LNCaP clone FGC (cell line): Measurements from ENCODE around the gene RNF213.

Experiments used
- DNase-seq: peaks from one replicate; pipeline ENCODE4 v3.0.0-alpha.2; 2011; ENCODE audit warnings: low read depth
- H3K4me3 ChIP-seq: 2 replicates; pipeline ENCODE4 v1.5.1; 2011; ENCODE audit warnings: mild to moderate bottlenecking, low read depth, low read length, control low read depth
- CTCF ChIP-seq: IDR thresholded peaks from 2 replicates; pipeline ENCODE4 v1.5.1; 2012; ENCODE audit warnings: mild to moderate bottlenecking; ENCODE audit not compliant: control insufficient read depth, insufficient read depth; ENCODE audit errors: extremely low read depth

The RNF213 gene

GRCh38 chr17:80315517-80316182 is 55.0 kb downstream of the RNF213 start:
- no peak overlapping the region for H3K4me3 ChIP-seq
- DNase-seq = no peak
- TF ChIP-seq CTCF = no peak

GRCh38 chr17:80316431-80316830 is 55.8 kb downstream of the RNF213 start:
- H3K4me3 ChIP-seq = no peak overlapping the region
- no peak for DNase-seq
- no peak for TF ChIP-seq CTCF

GRCh38 chr17:80316927-80317705 is 56.5 kb downstream of the RNF213 start:
- H3K4me3 ChIP-seq = no peak overlapping the region
- TF ChIP-seq CTCF = no peak
- DNase-seq = no peak

GRCh38 chr17:80317706-80317980 is 57.0 kb downstream of the RNF213 start:
- TF ChIP-seq CTCF = no peak
- no peak overlapping the region for H3K4me3 ChIP-seq
- no peak for DNase-seq

GRCh38 chr17:80318166-80318565 is 57.5 kb downstream of the RNF213 start:
- no peak overlapping the region for H3K4me3 ChIP-seq
- DNase-seq = no peak
- no peak for TF ChIP-seq CTCF

GRCh38 chr17:80319262-80319998 is 58.8 kb downstream of the RNF213 start:
- DNase-seq = no peak

More at GRCh38 chr17:80319262-80319998, 58.8 kb downstream of the RNF213 start:
- TF ChIP-seq CTCF = no peak
- H3K4me3 ChIP-seq = no peak overlapping the region
